HFF-Myc (cell line): ENCODE data around the gene NOPCHAP1.

ENCODE experiments used
- DNase-seq: peaks from one replicate; pipeline ENCODE4 v3.0.0-alpha.2; 2011; ENCODE audit warnings: low read depth; ENCODE audit errors: extremely low read depth
- H3K4me3 ChIP-seq: replicated peaks from 2 replicates; pipeline ENCODE4 v1.5.1; 2011; ENCODE audit warnings: low read depth, mild to moderate bottlenecking, control low read depth, low read length
- TF ChIP-seq, protein P1 (sequence below): IDR thresholded peaks from 2 replicates; pipeline ENCODE4 v1.5.1; 2012; ENCODE audit warnings: mild to moderate bottlenecking, low read depth, low read length, control low read depth; ENCODE audit errors: missing control alignments

NOPCHAP1 gene

DNA sequence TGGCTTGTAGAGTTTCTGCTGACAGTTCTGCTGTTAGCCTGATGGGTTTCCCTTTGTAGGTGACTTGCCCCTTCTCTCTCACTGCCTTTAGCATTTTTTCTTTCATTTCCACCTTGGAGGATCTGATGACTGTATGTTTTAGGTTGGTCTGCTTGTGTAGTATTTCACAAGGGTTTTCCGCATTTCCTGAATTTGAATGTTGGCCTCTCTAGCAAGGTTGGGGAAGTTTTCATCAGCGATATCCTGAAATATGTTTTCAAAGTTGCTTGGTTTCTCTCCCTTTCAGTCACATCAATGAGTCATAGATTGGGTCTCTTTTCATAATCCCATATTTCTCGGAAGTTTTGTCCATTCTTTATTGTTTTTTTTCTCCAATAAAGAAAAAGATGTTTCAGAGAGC, 11.4 kb downstream of the NOPCHAP1 start:
- TF ChIP-seq, protein P1, sequence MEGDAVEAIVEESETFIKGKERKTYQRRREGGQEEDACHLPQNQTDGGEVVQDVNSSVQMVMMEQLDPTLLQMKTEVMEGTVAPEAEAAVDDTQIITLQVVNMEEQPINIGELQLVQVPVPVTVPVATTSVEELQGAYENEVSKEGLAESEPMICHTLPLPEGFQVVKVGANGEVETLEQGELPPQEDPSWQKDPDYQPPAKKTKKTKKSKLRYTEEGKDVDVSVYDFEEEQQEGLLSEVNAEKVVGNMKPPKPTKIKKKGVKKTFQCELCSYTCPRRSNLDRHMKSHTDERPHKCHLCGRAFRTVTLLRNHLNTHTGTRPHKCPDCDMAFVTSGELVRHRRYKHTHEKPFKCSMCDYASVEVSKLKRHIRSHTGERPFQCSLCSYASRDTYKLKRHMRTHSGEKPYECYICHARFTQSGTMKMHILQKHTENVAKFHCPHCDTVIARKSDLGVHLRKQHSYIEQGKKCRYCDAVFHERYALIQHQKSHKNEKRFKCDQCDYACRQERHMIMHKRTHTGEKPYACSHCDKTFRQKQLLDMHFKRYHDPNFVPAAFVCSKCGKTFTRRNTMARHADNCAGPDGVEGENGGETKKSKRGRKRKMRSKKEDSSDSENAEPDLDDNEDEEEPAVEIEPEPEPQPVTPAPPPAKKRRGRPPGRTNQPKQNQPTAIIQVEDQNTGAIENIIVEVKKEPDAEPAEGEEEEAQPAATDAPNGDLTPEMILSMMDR = no peak
- DNase-seq = no peak
- no peak overlapping the region for H3K4me3 ChIP-seq

DNA sequence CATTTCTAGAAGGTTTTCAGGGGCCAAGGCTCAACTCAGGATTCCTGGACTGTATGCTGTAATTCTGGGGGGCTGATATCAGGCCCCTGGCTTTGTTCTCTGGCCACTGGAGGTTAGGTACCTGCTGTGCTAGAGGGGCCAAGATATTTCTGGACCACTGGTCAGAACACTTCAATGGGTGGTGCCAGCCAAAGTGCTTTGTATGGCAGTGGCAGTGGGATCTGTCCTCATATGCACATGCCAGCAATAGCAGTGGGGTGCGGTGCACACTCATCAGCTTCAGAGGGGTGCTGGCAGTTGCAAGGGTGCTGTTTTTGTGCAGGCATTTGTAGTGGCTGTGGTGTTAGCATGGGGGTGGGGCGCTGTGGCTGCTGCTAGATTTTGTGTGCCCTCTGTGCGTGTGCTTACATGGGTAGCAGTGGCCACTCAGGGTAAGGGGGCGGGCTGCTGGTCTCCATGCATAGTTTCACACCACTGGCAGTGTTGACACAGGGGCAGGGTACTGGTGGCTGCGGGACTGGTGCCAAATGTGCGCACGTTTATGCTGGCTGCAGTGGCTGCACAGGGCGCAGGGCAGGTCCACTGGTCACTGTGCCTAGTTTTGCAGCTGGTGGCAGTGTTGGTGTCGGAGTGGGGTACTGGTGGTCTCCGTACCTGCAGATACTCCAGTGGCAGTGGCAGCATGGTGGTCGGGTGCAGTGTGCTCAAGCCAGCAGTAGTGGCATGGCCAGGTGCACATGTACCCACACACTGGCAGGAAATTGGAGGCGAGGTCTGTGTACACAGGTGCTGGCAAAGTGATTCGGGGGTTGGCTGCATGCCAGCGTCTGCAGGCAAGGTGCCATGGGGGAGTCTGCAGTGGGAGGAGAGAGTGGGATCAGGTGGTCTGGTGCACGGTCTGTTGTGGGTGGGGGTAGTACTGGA, 12.6 kb downstream of the NOPCHAP1 start:
- no peak for DNase-seq
- TF ChIP-seq, protein P1 = no peak
- no peak overlapping the region for H3K4me3 ChIP-seq

DNA sequence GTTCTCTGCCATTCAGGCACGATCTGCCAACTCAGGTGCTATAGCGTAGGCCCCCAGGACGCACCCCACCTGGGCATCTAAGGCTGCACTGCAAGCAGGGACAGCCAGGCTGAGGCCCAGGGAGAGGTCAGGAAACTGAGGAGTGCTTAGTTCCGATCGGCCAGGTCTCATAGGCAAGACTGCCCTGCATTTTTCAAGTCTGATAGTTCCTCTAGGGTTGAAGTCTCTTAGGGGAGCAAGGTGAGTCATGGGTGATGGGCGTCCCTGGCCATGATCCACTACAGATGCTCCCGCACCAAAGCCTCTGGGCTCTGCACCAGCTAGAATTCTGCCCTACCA, 13.2 kb downstream of the NOPCHAP1 start:
- TF ChIP-seq, protein P1 = no peak
- no peak overlapping the region for H3K4me3 ChIP-seq
- DNase-seq = no peak

DNA sequence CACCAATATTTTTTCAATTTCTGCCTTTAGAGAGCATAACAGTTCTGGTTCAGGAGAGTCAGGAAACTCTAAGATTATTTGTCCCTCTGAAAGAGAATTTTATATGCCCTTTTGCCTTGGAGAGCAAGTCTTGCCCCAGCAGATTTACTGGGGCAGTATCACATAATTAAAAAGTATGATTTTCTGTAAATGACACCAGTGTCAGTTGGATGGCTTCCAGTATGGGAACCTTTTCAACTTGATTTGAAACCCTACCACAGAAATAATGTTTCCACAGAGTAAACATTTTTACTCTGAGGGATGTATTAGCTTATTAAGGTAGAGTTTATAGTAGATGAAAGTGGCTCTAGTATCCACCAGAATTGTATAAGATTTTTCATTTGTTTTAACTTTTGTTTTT, 15.4 kb downstream of the NOPCHAP1 start:
- TF ChIP-seq, protein P1 = no peak
- DNase-seq = no peak
- H3K4me3 ChIP-seq = no peak overlapping the region

DNA sequence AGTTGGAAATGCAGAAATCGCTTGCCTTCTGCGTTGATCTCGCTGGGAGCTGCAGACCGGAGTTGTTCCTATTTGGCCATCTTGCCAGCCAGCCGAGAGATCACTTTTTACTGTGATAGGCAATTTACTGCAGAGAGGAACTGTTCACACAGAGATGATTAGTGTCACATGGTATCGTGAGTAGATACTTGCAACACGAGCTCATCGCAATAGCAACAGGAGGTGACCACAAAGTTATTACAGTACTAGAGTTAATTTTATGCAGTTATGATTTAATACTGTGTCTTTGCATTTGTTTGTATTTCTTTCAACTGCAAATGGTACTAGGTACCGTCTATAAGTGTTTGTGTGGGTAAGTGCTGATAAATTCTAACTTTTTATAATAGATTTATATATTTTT, 27.8 kb downstream of the NOPCHAP1 start:
- TF ChIP-seq, protein P1 = no peak
- DNase-seq = no peak
- H3K4me3 ChIP-seq = no peak overlapping the region

DNA sequence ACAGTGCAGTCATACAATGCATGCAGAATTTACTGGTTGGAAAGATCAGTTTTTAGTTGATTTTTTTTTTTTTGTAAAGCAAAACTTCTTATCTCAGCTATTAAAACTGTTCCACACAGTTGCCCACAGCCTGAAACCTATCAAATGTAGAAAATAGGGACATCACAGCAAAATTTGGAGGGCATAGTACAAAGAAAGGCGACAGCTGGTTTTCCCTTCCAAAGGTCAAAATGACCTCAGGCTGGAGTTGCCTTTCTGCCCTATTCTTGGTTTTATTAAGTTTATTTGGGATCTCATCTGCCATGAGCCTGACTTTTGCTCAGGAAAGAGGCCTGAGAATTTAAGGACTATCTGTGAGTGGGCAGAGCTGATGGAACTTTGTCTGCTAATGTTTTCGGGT, 28.5 kb downstream of the NOPCHAP1 start:
- no peak for DNase-seq
- H3K4me3 ChIP-seq = no peak overlapping the region
- TF ChIP-seq, protein P1 = no peak
